ENCODE data around the gene MGST2. TPM values are rescaled to one million over a fixed set of nuclear protein-coding genes. Genes with fewer than 3 reads are reported as not detected.

The MGST2 gene
- total RNA-seq, 1 donor from 2014 or later = 29.8 TPM

GRCh38 chr4:139663561-139664138 is 2.0 kb upstream of the MGST2 start:
- H3K27me3 Mint-ChIP-seq (ENCODE audit: low read depth) = no peaks in the 10 kb centered on the region
- no peak overlapping the region for H3K4me3 Mint-ChIP-seq
- DNase-seq (ENCODE audit: low spot score in 2 of 2, unreplicated experiment in 2 of 2) = no peak
- no peak overlapping the region for H3K27ac Mint-ChIP-seq
- no peaks in the 10 kb centered on the region for H3K9me3 Mint-ChIP-seq
- H3K36me3 Mint-ChIP-seq = no peaks in the 10 kb centered on the region
- peaks cover 38% of the 10 kb centered on the region for H3K4me1 Mint-ChIP-seq
- TF ChIP-seq CTCF (IDR thresholded peaks at IDR 0.05; ENCODE audit: unreplicated experiment) = no peak

DNA sequence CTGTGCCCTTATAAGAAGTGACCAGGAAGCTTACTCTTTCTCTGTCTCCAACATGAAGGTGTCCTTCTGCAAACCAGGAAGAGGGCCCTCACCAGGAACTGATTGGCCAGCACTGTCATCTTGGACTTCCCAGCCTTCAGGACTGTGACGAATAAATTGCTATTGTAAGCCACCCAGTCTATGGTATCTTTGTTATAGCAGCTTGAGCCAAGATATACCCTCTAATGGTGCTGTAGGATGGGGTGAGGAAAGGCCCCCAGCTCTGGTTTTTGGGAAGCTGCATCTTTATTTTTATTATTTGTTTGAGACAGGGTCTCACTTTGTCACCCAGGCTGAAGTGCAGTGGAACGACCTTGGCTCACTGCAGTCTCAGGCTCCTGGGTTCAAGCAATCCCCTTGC is 1.2 kb upstream of the MGST2 start:
- no peak for TF ChIP-seq CTCF (IDR thresholded peaks at IDR 0.05; ENCODE audit: unreplicated experiment)
- Mint-ChIP-seq H3K36me3 (no peaks in the 10 kb centered on the region), H3K9me3 (no peaks in the 10 kb centered on the region), H3K27me3 (ENCODE audit: low read depth) (no peaks in the 10 kb centered on the region), H3K4me3 (no peak overlapping the region), H3K4me1 (peaks cover 43% of the 10 kb centered on the region), H3K27ac (peak overlapping the region; percentile 71)
- no peak for DNase-seq (ENCODE audit: low spot score in 2 of 2, unreplicated experiment in 2 of 2)

DNA sequence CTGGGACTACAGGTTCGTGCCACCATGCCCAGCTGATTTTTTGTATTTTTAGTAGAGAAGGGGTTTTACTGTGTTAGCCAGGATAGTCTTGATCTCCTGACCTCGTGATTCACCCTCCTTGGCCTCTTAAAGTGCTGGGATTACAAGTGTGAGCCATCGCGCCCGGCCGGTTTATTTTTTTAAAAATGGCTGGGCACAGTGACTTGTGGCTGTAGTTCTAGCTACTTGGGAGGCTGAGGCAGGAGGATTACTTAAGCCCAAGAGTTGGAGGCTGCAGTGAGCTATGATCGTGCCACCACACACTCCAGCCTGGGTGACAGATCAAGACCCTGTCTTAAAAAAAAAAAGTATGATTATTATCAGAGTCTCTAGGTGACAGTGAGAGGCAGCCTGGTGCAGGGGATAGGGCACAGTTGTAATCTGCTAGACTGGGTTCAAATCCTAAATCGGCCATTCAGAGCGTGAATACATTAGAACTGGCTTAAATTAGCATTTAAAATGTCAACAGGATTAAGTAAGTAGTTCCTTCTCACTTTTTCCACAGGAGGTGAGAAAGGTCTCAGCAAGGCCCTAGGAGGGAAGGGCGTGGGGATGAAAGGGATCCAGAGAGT is 435 bp upstream of the MGST2 start:
- H3K4me1 Mint-ChIP-seq = peaks cover 48% of the 10 kb centered on the region
- H3K36me3 Mint-ChIP-seq = peaks cover 3% of the 10 kb centered on the region
- peak overlapping the region; percentile 96 for H3K27ac Mint-ChIP-seq
- H3K9me3 Mint-ChIP-seq = no peaks in the 10 kb centered on the region
- no peaks in the 10 kb centered on the region for H3K27me3 Mint-ChIP-seq (ENCODE audit: low read depth)
- TF ChIP-seq CTCF (IDR thresholded peaks at IDR 0.05; ENCODE audit: unreplicated experiment) = no peak
- H3K4me3 Mint-ChIP-seq = peak overlapping the region; percentile 72
- DNase-seq (ENCODE audit: low spot score in 2 of 2, unreplicated experiment in 2 of 2) = no peak

- Mint-ChIP-seq H3K27me3 (ENCODE audit: low read depth) (no peaks in the 10 kb centered on the region), H3K36me3 (peaks cover 5% of the 10 kb centered on the region), H3K9me3 (no peaks in the 10 kb centered on the region), H3K4me3 (peak overlapping the region; percentile 72), H3K27ac (peak overlapping the region; percentile 96), H3K4me1 (peaks cover 53% of the 10 kb centered on the region)
- TF ChIP-seq CTCF (IDR thresholded peaks at IDR 0.05; ENCODE audit: unreplicated experiment) = no peak
- peak in 1 of 2 experiments; percentile 45 for DNase-seq (ENCODE audit: low spot score in 2 of 2, unreplicated experiment in 2 of 2)
Observed at GRCh38 chr4:139666735-139667281, 1.2 kb downstream of the MGST2 start.

DNA sequence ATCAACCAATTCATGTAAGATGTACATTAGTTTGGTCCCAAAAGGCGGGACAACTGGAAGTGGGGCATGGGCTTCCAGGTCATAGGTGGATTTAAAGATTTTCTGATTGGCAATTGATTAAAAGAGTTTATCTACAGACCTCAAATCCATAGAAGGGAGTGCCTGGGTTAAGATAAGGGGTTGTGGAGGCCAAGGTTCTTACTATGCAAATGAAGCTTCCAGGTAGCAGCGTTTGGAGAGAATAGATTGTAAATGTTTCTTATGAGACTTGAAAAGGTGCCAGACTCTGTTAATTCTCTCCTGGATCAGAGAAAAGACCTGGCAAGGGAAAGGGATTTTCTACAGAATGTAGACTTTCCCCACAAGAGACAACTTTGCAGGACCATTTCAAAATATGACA is 2.4 kb downstream of the MGST2 start:
- Mint-ChIP-seq H3K27me3 (ENCODE audit: low read depth) (no peaks in the 10 kb centered on the region), H3K4me3 (no peak overlapping the region), H3K27ac (peak overlapping the region; percentile 96), H3K4me1 (peaks cover 53% of the 10 kb centered on the region), H3K36me3 (peaks cover 11% of the 10 kb centered on the region), H3K9me3 (no peaks in the 10 kb centered on the region)
- no peak for TF ChIP-seq CTCF (IDR thresholded peaks at IDR 0.05; ENCODE audit: unreplicated experiment)
- DNase-seq (ENCODE audit: low spot score in 2 of 2, unreplicated experiment in 2 of 2) = no peak

Measured in mesothelial cell of epicardium (in vitro differentiated cells).